Adrenal gland (tissue), 5 donors: ENCODE measurements around the gene ICE2.

Experiments used
- POLR2A ChIP-seq, 2 donors: fragments of 450-650 bp; IDR thresholded peaks; one replicate each; pipeline ENCODE4 v1.6.1; 2017; ENCODE audit warnings: antibody characterized with exemption in 2 of 2, mild to moderate bottlenecking in 2 of 2, moderate library complexity in 1 of 2
- TF ChIP-seq, protein P1 (sequence below), 6 experiments: fragments of 450-650 bp in 4 of 6; fragments of 200-600 bp in 2 of 6; sonication (generic) in 1 of 6; IDR thresholded peaks; 1 replicate in 5 of 6; 2 replicates in 1 of 6; pipeline versions ENCODE4 v1.5.1 to v1.8.0; 2016 to 2021; ENCODE audit warnings: antibody characterized with exemption in 6 of 6, mild to moderate bottlenecking in 2 of 6, moderate library complexity in 1 of 6
- donor health status: DM: no; HTN: no; CAD: no.

DNA sequence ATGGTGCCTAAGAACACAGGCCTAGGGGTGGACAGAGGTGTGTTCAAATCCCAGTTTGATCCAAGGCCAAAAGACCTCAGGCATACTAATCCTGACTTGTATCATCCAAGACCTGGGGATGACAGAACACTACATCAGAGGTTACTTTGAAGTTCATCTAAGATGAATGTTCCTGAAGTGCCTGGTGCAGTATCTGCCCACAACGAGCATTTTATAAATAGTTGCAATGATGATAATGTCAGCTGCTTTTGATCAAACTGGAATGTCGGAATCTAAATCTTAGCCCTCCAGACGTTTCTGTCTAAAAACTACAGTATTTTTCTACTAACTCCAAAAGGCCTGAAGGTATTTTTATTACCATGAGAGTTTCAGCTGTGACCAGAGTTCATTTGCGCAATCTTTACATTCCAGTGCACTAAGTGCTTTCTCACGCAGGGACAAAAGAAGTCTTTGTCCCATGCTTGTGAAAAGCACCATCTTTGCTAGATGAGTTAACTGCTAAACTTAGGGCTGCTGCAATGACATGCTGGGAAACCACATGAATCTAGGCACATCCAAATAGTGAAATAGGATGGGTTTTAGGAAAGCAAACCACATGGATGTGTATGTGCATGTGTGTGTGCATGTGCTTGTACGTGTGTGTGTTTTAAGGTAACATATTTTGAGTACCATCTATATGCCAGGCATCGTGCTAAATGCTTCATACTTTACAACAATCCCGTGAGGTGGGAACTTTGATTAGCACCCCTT, 99.2 kb downstream of the ICE2 start:
- TF ChIP-seq, protein P1, sequence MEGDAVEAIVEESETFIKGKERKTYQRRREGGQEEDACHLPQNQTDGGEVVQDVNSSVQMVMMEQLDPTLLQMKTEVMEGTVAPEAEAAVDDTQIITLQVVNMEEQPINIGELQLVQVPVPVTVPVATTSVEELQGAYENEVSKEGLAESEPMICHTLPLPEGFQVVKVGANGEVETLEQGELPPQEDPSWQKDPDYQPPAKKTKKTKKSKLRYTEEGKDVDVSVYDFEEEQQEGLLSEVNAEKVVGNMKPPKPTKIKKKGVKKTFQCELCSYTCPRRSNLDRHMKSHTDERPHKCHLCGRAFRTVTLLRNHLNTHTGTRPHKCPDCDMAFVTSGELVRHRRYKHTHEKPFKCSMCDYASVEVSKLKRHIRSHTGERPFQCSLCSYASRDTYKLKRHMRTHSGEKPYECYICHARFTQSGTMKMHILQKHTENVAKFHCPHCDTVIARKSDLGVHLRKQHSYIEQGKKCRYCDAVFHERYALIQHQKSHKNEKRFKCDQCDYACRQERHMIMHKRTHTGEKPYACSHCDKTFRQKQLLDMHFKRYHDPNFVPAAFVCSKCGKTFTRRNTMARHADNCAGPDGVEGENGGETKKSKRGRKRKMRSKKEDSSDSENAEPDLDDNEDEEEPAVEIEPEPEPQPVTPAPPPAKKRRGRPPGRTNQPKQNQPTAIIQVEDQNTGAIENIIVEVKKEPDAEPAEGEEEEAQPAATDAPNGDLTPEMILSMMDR (IDR thresholded peaks at IDR 0.05) = no peak
- no peak for TF ChIP-seq POLR2A (IDR thresholded peaks at IDR 0.05)
